K562 (cell line): Measurements from ENCODE around the gene ZNF143. TPM values are rescaled to one million over a fixed set of nuclear protein-coding genes. Genes with fewer than 3 reads are reported as not detected.

ENCODE experiments used
- ATAC-seq: fragments of 200-7000 bp; cut with Tn5 transposase; 3 replicates; pipeline ENCODE4 v1.9.1; 2020; ENCODE audit warnings: moderate library complexity
- BruUV-seq: library from RNA; stranded (reverse); fragments of 400-500 nt; replicated peaks from 2 replicates; lab custom pipeline; 2021; lab: Mats Ljungman, UMichigan
- CTCF ChIA-PET: fragments of 300-600 bp; formaldehyde crosslinking; extraction: SDS; loops from one replicate; lab custom pipeline; 2021; ENCODE audit warnings: low intra/inter-chr PET ratio; lab: Yijun Ruan, JAX
- POLR2A ChIA-PET: fragments of 300-600, 350-650 bp; sonication (Branson Sonifier 250); formaldehyde crosslinking; extraction: SDS; loops from one replicate; lab custom pipeline; 2021; ENCODE audit warnings: antibody characterized with exemption, inconsistent platforms; lab: Yijun Ruan, JAX
- DNase-seq, 4 experiments: peaks; one replicate each; pipeline versions ENCODE4 v3.0.0 to v3.0.0-alpha.2; 2011 to 2018; ENCODE audit warnings: low spot score in 3 of 4, mixed read lengths in 3 of 4; ENCODE audit errors: extremely low read depth in 1 of 4
- FAIRE-seq: peaks from 2 replicates; lab custom pipeline; 2011; peaks lifted over from hg19 to GRCh38; lab: Jason Lieb, UNC
- H2AFZ ChIP-seq: 2 replicates; pipeline ENCODE4 v1.6.0; 2011; ENCODE audit warnings: low read depth, low read length, control low read depth, inconsistent platforms
- H3K27ac ChIP-seq: fragments of 200-600 bp; 3 replicates; pipeline ENCODE4 v1.8.0; 2011; ENCODE audit warnings: low read depth, mild to moderate bottlenecking, control low read depth, inconsistent platforms, low read length, moderate library complexity, mixed read lengths; ENCODE audit errors: extremely low read depth
- H3K27me3 ChIP-seq, 2 experiments: fragments of 300-600 bp in 1 of 2; 2 replicates in 1 of 2; 3 replicates in 1 of 2; pipeline versions ENCODE4 v1.6.0 to v1.8.0; 2011; ENCODE audit warnings: inconsistent platforms in 2 of 2, low read length in 2 of 2, mild to moderate bottlenecking in 1 of 2, mixed read lengths in 1 of 2, moderate library complexity in 1 of 2; ENCODE audit not compliant: control insufficient read depth in 2 of 2, insufficient read depth in 2 of 2
- H3K36me3 ChIP-seq: fragments of 300-600 bp; 3 replicates; pipeline ENCODE4 v1.8.0; 2011; ENCODE audit warnings: mild to moderate bottlenecking, low read length, inconsistent platforms; ENCODE audit not compliant: control insufficient read depth, insufficient read depth
- H3K4me1 ChIP-seq, 2 experiments: fragments of 200-600 bp in 1 of 2; replicated peaks in 1 of 2; 2 replicates in 1 of 2; 3 replicates in 1 of 2; pipeline versions ENCODE4 v1.5.1 to v1.8.0; 2011; ENCODE audit warnings: inconsistent platforms in 2 of 2, low read length in 2 of 2, mild to moderate bottlenecking in 1 of 2, mixed read lengths in 1 of 2, moderate library complexity in 1 of 2; ENCODE audit not compliant: control insufficient read depth in 2 of 2, insufficient read depth in 2 of 2
- H3K4me2 ChIP-seq: 2 replicates; pipeline ENCODE4 v1.6.1; 2011; ENCODE audit warnings: low read length, control low read depth, inconsistent platforms, mixed read lengths; ENCODE audit not compliant: insufficient read depth
- H3K4me3 ChIP-seq: fragments of 200-600 bp; sonication (generic), shearing (Covaris generic); 2 replicates; pipeline ENCODE4 v1.5.1; 2016; ENCODE audit warnings: control low read depth, inconsistent platforms
- H3K79me2 ChIP-seq: fragments of 200-600 bp; 3 replicates; pipeline ENCODE4 v1.8.0; 2011; ENCODE audit warnings: low read length, inconsistent platforms; ENCODE audit not compliant: control insufficient read depth, insufficient read depth
- H3K9ac ChIP-seq, 2 experiments: 2 replicates each; pipeline versions ENCODE4 v1.6.0 to v1.6.1; 2011; ENCODE audit warnings: low read depth in 2 of 2, low read length in 2 of 2, control low read depth in 1 of 2, inconsistent platforms in 1 of 2, mild to moderate bottlenecking in 1 of 2, mixed read lengths in 1 of 2; ENCODE audit not compliant: insufficient read depth in 1 of 2
- H3K9me1 ChIP-seq: one replicate; pipeline ENCODE4 v1.6.0; 2011; ENCODE audit warnings: inconsistent platforms, mild to moderate bottlenecking, low read length, moderate library complexity; ENCODE audit not compliant: control insufficient read depth, insufficient read depth
- H3K9me3 ChIP-seq: replicated peaks from 2 replicates; pipeline ENCODE4 v1.5.1; 2011; ENCODE audit warnings: low read depth, low read length, inconsistent platforms; ENCODE audit not compliant: control insufficient read depth, insufficient read depth
- H4K20me1 ChIP-seq: replicated peaks from 2 replicates; pipeline ENCODE4 v1.6.1; 2011; ENCODE audit warnings: low read length, inconsistent platforms, mixed read lengths; ENCODE audit not compliant: control insufficient read depth, insufficient read depth
- HNRNPUL1 ChIP-seq: fragments of 200-400 bp; formaldehyde crosslinking; IDR thresholded peaks from 2 replicates; pipeline ENCODE4 v1.6.1; 2017; ENCODE audit warnings: low read length
- RBM22 ChIP-seq: fragments of 200-400 bp; formaldehyde crosslinking; IDR thresholded peaks from 2 replicates; pipeline ENCODE4 v1.6.1; 2018; ENCODE audit warnings: low read length, low read depth; ENCODE audit not compliant: poor library complexity, severe bottlenecking
- ZBTB7A ChIP-seq: IDR thresholded peaks from 2 replicates; pipeline ENCODE4 v1.6.1; 2011; ENCODE audit warnings: low read depth, mild to moderate bottlenecking, low read length, moderate library complexity, borderline replicate concordance; ENCODE audit not compliant: control insufficient read depth
- WGBS: fragments of 100-300 bp; shearing (Covaris generic); methylation state at CpG from one replicate; pipeline ENCODE4 v1.1.6; 2016; ENCODE audit warnings: low coverage, mixed read lengths; ENCODE audit not compliant: insufficient coverage; ENCODE audit errors: missing lambda C conversion rate; 5-methylcytosine and 5-hydroxymethylcytosine counted together
- in situ Hi-C: fragments of 300-500 bp; cut with MboI; formaldehyde crosslinking; loops from 4 replicates; pipeline ENCODE4 v1.15.0; 2018; ENCODE audit warnings: inconsistent platforms, mixed read lengths
- intact Hi-C: fragments of 100-400 bp; cut with micrococcal nuclease; formaldehyde crosslinking; loops from 2 replicates; pipeline ENCODE4 v1.14.2; 2022
- polyA plus RNA-seq, 8 experiments: library from polyadenylated mRNA; depleted of rRNA in 4 of 8; stranded (reverse) in 5 of 8; unstranded in 3 of 8; fragments of >200 nt; fragmentation: Nextera tagmentation in 2 of 8; fragmentation: Illumina TruSeq in 1 of 8; extraction: Ambion mirVana in 2 of 8; extraction: Trizol in 1 of 8; gene quantifications; 2 replicates each; pipeline versions ENCODE4 v1.2.1 to v1.2.3, GENCODE V29; 2011 to 2014; ENCODE audit warnings: inconsistent platforms in 1 of 8, missing spikeins in 1 of 8
- total RNA-seq, 7 experiments: library from RNA; depleted of rRNA in 6 of 7; stranded (reverse); fragments of >200 nt in 6 of 7; fragmentation: Illumina TruSeq in 2 of 7; extraction: Trizol in 2 of 7; gene quantifications; 2 replicates each; pipeline versions ENCODE4 v1.2.1 to v1.2.3, GENCODE V29; 2011 to 2021; ENCODE audit warnings: low replicate concordance in 1 of 7
- TF ChIP-seq, protein P1 (sequence below): IDR thresholded peaks from 3 replicates; pipeline ENCODE4 v1.6.1; 2011; ENCODE audit warnings: borderline replicate concordance, mild to moderate bottlenecking; ENCODE audit not compliant: insufficient read length, insufficient read depth

The ZNF143 gene
- total and polyA plus RNA-seq, 9 of the 15 experiments (the other 6 are each of a cell fraction or from before 2014, with no cell fraction given) = 18.4 to 58.5 (median 27.1) TPM

- FAIRE-seq (no peak), DNase-seq (no peak), ATAC-seq (no peak)
- ChIA-PET POLR2A (interaction anchor here (0.6 to 3.5 kb wide), 8 partner anchors 8 to 388 kb away, joined by 3 to 18 read pairs (median 4); no protein-coding TSS in a partner anchor), CTCF (interaction anchor here (0.7 kb wide), 1 partner anchor 124 kb away, joined by 6 read pairs; no protein-coding TSS in a partner anchor)
- TF ChIP-seq ZBTB7A (no peak), RBM22 (no peak), HNRNPUL1 (no peak)
- TF ChIP-seq, protein P1, sequence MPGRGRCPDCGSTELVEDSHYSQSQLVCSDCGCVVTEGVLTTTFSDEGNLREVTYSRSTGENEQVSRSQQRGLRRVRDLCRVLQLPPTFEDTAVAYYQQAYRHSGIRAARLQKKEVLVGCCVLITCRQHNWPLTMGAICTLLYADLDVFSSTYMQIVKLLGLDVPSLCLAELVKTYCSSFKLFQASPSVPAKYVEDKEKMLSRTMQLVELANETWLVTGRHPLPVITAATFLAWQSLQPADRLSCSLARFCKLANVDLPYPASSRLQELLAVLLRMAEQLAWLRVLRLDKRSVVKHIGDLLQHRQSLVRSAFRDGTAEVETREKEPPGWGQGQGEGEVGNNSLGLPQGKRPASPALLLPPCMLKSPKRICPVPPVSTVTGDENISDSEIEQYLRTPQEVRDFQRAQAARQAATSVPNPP = no peak
- H3K9me3 ChIP-seq = no peaks in the 10 kb centered on the region
- H4K20me1 ChIP-seq = no peaks in the 10 kb centered on the region
- 59% methylated on average over 12 of the region's 12 CpGs for WGBS
- no peaks in the 10 kb centered on the region for H3K27me3 ChIP-seq
- in situ Hi-C loops (no loop called here), intact Hi-C loops (no loop called here)
- H3K4me2 ChIP-seq = no peak overlapping the region
- H3K4me1 ChIP-seq = peaks cover 23 to 26% of the 10 kb centered on the region in 2 experiments; a peak in 4 of 5 replicates
- H3K4me3 ChIP-seq = no peak overlapping the region
- H3K9ac ChIP-seq = peak overlapping the region in 1 of 2 experiments; percentile 86; a peak in 2 of 4 replicates
- H3K9me1 ChIP-seq = no peaks in the 10 kb centered on the region
- peaks cover 21% of the 10 kb centered on the region; the same call in 2 of the 3 replicates for H3K36me3 ChIP-seq
- H2AFZ ChIP-seq = no peak overlapping the region; the same call in 1 of the 2 replicates
- BruUV-seq = no TSS peak
- no peak overlapping the region for H3K27ac ChIP-seq
- H3K79me2 ChIP-seq = no peaks in the 10 kb centered on the region
Observed at GRCh38 chr11:9528573-9529333, 67.9 kb downstream of the ZNF143 start.
